Measurements from ENCODE around the gene NAA10.

The NAA10 gene

DNA sequence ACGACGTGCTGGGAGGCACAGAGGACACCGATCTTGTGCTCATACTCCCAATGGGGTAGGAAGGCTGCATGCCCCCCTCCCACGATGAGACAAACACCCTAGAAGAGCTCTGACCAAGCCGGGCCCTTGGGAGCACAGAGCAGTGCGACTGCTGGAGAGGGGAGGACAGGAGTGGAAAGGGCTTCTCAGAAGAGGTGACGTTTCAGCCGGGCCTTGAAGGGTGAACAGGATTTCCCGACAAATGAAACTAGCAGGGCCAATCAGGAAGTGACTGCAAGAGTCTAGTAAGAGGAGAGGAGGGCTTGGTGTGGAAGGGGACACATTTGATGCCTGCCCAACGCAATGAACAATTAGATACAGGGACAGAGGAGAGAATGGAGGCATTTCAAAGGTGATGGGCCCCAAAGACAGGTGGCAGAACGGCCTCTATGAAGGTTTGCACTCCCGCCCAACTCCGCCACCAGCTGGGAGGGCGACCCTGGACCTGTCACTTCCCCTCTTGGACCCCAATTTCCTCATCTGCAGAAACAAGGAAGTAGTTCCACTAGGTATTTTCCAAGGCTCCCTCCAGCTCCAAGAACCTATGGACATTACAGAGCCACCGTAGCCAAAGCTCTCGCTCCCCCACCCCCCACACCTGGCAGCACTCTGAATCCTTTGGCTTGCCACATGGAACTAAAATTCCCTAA, 32.8 kb upstream of the NAA10 start:
- no peak for DNase-seq (ENCODE audit: extremely low read depth in 1 of 2, low read depth in 1 of 2)

DNA sequence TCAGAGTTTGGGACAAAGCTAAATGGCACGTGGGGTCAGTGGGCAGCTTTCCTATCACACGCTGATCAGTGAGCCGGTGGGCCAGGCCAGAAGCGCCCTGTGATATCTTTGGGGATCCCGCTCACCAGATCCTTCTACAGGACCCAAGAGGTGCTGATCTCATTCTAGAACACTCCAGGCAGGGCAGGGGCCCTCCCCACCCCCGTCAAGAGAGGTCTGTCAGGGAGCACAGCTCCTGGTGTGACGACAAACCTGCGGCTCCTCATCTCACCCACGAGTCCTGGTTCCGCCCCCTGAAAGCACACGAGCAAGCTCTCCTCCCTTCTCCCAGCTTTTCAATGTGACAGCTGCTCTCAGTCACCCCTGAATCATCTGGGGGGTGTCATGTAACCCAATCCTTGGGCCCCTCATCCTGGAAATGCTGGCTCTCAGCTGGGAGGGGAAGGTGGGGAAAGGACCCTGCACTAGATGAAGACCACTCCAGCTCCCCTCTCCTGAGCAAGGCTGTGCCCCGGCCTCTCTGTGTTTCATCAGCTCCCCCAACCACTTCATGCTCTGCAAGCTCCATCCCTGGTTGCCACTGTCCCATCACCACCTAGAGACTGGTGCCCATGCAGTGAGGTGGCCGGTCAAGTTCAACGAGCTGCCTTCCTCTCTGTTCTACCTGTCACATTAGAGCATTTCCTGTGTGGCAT, 32.2 kb upstream of the NAA10 start:
- no peak for DNase-seq (ENCODE audit: extremely low read depth in 1 of 2, low read depth in 1 of 2)

DNA sequence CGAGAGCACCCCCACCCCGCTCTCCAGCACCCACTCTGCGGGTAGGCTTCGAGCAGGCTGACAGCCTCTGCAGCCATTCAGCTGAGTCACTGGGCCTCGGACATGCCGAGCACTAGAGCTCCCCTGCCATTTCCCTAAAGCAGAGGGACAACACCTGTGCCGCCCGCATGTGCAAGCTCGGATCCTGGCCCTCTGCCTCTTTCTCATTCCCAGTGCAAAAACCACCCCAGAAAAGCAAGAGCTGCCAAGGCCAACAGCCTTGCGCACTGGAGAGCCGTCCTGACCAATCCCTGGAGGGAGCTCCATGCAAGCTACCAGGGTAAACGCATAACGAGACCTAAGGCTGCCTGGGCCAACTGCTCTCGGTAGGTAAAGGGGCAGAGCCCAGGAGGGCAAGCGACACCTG, 31.4 kb upstream of the NAA10 start:
- DNase-seq (ENCODE audit: extremely low read depth in 1 of 2, low read depth in 1 of 2), result no peak

DNA sequence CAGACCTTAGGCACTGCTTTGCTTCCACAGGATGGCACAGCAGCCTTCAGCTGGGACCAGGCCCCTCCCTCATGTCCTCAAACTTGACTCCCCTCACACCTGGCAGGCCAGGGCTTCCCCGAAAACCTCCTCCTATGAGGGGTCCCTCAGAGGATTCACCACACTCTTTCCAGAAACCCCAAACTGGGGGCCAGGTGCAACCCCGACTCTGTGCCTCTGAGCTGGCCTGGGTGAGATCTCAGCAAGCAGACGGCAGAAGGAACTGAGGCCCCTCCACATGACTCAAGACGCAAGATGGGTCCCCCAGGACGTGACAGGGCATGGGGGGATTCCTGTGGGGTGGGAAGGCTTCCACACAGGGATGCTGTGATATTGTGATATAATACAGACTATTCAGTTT, 30.6 kb upstream of the NAA10 start:
- no peak for DNase-seq (ENCODE audit: extremely low read depth in 1 of 2, low read depth in 1 of 2)

DNA sequence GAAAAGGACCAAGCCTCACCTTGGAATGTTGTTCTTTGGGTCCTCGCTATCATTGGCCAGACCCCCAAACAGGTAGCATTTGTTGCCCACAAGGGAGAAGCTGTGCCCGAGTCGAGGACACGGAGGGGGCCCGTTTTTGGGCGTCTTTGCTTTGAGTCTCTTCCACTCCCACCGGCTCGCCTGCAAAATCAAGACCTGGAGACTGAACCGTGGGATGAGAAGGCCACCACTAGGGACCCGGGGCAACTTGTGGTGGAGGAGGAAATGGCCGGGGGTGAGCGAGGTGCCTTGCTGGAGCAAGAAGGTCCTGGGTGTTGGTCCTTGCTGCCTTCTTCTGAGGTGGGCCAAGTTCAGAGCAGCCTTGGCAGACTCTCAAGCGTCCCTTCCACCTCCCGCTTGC, 29.3 kb upstream of the NAA10 start:
- no peak for DNase-seq (ENCODE audit: extremely low read depth in 1 of 2, low read depth in 1 of 2)

DNA sequence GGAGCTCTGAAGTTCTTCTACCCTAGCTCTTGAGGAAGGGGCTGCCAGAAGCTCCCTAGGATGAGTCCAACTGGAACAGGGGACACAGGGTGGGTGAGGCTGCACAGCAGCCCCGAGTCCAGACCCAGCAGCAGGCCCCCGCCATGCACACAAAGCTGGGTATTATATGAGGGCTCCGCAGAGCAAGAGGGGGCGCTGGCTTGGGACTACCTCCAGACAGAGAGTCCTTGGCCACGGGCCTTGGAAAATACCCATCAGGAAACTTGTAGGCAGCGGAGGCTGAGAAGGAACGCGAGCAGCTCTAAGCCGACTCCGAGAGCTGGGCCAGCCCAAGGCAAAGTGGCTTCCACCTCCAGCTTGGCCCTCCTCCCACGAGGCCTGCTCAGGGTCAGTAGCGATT, 28.7 kb upstream of the NAA10 start:
- DNase-seq (ENCODE audit: extremely low read depth in 1 of 2, low read depth in 1 of 2), result no peak

DNA sequence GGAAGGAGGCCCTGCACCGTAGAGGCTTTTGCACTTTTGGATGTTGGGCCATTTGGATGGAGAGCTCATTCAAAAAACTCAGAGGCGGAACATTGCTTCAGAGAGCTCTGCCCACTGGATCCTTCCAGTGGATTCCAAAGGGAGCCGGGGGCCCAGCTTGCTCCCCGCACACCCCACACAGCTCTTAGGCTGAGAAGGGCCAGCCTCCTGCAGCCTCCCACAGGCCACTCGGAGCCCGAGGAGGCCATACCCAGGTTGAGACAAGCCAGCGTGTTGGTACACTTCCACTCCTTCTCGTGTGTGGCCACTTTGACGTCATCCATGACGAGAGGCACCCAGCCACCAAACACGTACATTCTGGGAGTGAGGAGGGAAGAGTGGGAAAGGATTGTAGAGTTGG, 26.5 kb upstream of the NAA10 start:
- DNase-seq (ENCODE audit: extremely low read depth in 1 of 2, low read depth in 1 of 2), result no peak

DNA sequence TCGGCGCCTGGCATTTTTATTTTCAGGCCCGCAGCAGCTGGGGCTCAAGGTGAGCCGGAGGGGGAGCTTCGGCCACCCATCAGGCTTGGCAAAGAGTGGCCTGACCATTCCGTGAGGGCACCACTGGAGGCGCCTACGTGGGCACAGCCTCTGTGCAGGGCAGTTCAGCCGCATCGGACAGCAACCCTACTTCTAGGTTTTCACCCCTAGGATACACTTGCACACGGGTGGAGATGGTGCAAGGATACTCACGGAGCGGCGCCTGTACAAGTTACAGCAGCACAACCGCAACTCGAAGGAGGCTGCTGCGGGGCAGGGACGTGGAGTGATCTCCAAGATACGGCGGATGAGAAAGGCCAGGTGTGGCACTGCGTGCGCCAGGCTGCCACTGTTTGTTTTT, 25.9 kb upstream of the NAA10 start:
- no peak for DNase-seq (ENCODE audit: extremely low read depth in 1 of 2, low read depth in 1 of 2)

DNA sequence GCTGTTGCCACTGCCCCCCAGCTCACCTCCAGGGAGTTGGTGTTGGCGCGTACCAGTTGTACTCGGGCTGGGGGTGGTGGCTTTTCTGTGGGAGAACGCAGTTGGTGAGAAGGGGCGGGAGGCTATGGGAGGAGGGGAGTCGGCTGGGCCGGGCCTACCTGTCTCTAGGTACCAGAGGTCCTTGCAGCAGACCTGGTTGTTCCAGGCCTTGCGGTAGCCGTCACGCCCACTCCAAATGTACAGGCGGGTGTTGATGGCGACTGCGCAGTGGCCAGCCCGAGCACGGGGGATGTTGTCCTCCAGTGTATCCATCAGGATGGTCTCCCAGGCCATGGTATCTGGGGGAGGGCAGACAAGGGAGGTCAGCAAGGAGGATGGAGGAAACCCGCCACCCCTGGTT, 25.2 kb upstream of the NAA10 start:
- no peak for DNase-seq (ENCODE audit: extremely low read depth in 1 of 2, low read depth in 1 of 2)

DNA sequence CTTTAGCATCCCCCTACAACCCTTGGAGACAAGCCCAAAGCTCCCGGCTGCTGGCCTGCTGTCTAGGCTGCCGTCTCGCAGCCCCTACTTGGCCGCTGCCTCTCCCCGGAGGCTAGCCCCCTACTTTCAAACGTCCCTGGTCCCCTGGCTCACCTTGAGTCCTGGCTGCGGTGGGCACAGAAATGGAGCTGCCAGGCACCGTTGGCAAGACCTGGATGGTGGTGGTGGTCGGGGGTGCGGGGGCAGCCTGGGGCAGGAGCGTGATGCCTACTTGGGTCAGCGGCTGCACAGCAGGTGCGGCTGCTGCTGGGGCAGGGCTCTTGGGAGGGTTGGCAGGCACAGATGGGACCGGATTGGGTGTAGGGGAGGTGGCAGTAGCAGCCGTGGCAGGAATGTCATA, 24.8 kb upstream of the NAA10 start:
- DNase-seq (ENCODE audit: extremely low read depth in 1 of 2, low read depth in 1 of 2), result no peak

DNA sequence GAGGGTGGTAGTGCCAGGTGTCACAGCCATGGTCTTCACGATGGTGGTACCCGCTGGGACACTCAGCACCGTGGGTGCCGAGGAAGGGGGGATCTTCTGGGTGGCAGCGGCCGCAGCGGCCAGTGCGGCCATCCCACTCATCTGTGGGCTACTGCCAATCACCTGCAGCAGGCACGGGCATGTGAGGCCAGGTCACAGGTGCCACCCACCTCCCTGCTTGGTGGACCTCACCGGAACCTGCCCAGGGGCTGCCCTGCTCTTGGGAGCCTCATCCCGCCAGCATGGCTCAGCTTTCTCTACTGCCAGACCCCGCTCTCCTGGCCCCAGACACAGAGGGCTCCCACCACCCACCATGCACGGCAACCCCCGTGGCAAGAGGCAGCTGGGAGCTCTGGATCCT, 23.8 kb upstream of the NAA10 start:
- no peak for DNase-seq (ENCODE audit: extremely low read depth in 1 of 2, low read depth in 1 of 2)

DNA sequence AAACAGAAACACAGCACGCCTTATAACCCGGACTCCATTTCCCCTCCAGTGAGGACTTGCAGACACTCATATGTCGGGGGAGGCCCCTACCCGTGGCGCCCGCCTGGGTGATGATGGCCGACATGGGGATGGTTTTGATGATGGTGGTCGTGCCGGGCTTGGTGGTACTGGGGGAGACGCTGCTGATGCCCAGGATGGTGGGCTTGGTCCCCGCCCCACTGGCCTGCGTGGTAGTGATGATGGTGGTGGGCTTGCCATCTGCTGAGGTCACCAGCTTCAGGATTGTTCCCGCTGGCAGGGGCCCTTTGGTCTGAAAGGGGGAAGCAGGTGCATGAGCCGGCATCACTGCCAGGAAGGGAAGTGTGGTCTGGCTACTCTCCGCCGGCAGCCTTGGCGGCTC, 22.4 kb upstream of the NAA10 start:
- no peak for DNase-seq (ENCODE audit: extremely low read depth in 1 of 2, low read depth in 1 of 2)

DNA sequence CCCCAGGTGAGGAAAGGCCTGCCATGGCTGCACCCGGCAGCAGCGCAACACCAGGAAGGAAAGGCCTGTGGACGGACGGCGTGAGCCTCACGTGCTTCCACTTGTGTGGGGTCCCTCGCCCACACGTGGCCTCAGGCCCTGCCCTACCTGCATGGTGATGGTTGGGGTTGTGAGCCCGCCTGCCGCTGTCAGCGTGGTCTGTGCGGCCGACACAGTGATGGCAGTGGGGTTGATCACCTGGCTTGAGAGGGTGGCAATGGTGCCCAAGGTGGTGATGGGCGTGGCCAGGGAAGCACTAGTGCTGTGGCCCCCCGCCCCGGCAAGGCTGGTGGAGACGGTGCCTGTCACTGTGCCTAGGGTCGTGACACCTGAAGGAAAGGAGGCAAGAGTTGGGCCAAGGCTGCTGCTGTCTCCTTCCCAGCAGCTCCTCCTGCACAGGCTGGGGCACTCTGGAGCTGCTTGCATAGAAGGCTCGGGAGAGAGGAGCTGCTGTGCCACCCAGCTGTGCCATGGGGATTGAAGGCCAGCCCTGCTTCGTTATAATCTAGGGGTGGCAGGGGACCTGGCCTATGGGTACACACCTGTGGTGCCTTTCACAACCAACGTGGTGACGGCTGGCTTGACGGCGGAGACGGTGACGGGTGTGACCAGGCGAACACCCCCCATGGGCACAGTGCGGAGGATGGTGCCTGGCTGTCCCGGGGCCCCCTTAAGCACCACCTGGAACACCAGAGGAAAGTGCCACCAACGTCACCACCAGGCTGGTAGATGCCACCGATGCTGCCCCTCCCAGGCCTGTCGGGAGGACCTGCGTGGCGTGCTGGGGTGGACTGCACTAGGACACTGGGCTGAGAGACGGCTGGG, 21.4 kb upstream of the NAA10 start:
- DNase-seq (ENCODE audit: extremely low read depth in 1 of 2, low read depth in 1 of 2), result no peak

DNA sequence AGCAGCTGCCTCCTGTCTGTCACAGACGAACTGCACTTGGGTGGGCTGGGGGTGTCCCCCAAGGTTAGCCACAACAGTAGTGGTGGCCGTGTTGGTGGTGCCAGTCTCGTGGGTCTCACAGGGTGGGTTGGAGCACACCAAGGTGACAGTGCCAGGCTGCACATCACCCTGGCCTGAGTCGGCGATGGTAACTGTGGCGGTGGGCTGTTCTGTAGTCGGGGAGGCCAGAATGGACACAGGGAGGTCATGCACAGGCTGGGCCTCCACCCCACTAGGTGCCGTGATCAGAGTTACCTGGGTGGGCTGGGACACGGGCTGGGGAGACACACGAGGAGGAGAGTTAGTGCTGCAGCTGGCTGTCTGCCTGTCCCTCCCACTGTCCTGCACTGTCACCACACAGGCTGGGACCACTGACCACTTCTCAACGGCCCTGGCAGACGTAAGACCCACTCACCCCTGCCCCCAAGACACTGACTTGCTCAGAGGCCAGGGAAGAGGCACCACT, 20.4 kb upstream of the NAA10 start:
- no peak for DNase-seq (ENCODE audit: extremely low read depth in 1 of 2, low read depth in 1 of 2)

DNA sequence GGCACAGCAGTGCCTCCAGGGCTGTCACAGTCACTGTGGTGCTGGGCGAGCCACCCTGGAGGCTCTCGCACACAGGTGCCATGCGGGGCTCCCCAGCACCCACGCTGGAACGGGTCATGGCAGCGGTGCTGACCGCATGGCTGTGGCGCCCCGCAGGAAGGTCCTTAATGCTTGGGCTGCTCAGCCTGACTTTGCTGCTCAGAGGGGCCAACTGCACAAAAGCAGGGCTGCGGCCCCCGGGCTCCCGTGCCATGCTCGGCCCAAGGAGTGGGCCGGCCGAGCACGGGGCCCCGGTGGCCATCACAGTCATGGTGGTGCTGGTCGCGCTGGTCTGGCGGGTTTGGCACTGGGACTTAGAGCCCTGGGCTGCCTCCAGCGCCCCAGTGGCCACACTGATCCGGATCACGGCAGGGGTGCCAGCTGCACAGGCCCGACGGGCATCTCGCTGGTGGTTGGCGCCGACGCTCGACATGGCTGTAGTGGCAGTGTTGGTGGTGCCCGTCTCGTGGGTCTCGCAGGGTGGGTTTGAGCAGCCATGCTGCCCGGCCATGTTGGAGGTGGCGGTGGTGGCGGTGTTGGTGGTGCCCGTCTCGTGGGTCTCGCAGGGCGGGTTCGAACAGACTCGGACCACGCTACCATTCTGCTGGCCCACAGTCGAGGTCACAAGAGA, 19.9 kb upstream of the NAA10 start:
- DNase-seq (ENCODE audit: extremely low read depth in 1 of 2, low read depth in 1 of 2), result no peak

DNA sequence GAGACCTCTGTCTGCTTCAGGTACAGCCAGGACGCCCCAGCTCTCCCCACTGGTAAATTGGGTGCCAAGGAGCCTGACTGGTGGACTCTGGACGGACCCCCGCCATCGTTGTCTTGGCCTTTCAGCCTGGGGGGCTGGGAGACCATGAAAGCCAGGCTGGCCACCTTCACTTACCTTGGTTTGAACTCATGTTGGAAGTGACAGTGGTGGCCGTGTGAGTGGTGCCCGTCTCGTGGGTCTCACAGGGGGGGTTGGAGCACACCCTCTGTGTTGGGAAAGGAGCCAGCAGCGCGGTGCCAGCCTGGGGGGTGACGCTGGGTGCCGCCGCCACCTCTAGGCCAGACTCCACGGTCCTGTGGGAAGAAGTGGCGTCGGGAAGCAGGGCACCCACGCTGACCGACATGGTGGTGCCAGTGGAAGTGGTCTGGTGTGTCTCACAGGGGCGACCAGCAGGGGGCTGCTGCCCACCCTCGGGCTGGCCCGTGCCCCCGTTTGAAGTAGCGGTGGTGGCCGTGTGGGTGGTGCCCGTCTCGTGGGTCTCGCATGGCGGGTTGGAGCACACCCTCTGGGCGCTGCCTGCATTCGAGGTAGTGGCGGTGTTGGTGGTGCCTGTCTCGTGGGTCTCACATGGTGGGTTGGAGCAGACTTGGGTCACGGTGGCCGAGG, 19.2 kb upstream of the NAA10 start:
- no peak for DNase-seq (ENCODE audit: extremely low read depth in 1 of 2, low read depth in 1 of 2)

DNA sequence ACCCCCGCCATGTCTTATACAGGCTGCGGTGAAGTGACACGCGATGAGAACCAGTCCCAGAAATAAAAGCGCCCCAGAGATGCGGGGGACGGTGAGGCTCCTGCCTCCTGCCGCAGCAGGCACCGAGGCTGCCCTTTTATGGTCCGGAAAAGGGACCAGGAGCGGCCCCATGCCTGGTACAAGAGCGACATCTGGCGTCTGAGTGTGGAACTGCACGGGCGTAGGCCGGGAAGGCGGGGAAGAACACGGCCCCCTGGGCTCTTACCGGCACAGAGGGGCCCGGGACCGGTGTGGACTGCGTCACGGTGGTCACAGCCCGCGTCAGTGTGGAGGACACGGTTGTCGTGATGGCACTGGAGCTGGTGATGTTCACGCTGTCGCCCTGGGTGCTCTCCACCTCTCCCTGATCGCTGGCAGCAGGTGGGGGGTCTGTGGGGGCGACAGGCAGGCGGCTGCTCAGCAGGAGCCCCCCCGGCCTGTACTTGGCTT, 18.5 kb upstream of the NAA10 start:
- DNase-seq (ENCODE audit: extremely low read depth in 1 of 2, low read depth in 1 of 2), result peak; percentile 56 to 65

DNA sequence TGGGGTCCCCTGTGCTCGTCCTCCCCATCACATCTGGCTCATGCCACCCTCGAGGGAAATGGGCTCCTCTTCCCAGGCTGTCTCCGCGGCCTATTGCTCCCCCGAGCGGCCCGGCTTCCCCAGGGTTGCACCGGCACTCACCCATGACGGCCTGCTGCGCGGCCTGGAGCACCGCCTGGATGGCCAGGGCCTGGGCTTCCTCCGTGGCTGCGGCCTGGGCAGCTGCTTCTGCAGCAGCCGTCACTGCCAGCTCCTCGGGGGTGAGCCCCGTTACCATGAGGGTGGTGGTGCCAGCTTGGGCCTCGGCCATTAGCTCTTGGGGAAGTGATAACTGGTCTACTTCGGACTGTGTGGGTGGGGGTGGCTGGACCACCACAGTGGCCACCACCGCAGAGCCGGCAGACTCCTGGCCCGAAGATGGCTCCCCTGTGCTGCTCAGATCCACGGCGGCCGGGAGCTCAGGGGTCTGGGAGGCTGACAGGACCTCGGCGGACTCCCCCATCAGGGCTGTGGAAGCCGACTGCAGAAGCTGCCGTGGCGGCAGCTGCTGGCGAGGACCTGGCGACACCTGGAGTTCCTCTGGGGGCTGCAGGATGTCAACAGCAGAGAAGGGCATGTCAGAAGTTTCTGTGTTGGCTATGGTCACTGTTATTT, 17.7 kb upstream of the NAA10 start:
- no peak for DNase-seq (ENCODE audit: extremely low read depth in 1 of 2, low read depth in 1 of 2)

DNA sequence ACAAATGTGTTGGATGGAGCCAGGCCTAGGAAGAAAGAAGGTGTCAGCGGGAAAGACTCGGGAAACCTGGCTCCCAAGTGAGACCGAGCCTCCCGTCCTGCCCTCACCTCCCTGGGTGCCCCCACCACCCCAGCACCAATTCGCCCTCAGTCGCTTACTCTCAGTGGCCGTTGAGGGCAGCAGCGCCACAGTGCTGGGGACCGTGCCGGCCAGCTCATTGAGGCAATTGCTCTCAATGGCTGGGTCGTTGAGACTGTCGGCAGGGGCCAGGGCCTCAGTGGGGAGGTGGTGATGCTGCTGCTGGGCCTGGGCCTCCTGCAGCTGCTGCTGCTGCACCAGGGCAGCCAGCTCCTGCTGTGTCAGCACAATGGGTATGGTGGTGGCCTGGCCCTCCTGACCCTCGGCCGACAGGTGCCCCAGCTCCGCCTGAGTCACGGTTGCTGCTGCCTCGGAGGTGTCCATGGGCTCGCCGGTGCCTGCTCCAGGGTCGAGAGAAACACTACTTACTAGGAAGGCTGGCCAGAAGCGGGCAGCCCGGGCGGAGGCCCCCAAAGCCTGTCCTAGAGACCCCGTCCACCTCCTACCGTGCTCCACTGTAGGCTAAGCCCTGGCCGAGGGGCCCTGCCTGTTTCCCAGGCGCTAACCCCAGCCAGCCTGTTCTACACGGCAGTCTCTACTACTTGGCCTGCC, 17.0 kb upstream of the NAA10 start:
- DNase-seq (ENCODE audit: extremely low read depth in 1 of 2, low read depth in 1 of 2), result no peak

Measured in activated CD8-positive, alpha-beta memory T cell treated with anti-CD3 and anti-CD28 coated beads for 1 hour (primary cell).